ENCODE measurements around the gene BMP7.

The BMP7 gene

DNA sequence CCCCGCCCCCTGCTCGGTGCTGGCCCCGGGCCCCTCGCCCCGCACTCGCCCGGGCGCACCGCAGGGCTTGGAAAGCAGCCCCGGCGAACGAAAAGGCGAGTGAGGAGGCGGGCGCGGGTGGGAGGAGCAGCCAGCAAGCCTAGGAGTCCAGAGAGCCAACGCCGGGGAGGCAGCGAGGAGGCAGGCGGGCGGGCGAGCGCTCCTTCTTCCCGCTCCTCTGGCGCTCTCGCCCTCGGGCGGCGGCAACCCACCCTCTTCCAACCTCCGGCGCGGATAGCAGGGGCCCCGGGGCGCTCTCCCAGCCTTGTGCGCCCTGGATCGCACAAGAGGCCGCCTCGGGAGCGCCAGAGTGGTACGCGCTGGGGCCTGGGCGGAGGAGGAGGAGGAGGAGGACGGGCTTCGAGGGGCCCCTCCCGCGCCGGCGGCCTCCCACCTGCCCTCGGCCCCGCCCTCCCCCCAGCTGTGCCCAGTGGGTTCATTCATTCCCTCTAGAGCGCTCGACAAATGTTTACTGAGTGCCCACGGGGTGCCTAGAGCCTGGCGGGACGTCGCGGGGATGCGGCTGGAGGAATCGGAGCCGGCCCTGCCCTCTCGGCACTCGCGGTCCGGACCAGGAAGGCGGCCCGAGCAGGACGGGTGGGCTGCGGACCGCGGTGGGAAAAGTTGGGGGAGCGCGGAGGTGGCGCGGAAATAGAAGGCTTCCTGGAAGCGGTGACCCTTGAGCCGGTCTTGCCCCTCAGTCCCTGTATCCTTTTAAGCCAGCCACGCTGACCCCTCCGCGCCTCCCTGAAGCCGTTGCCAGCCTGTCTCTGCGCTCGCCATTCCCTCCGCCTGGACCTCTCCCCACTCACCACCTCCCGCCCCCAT is at the start of gene BMP7:
Gene BMP7, minus strand, starts transcription at position 351 of the 867 bp plus-strand sequence. CDS start 519 bp downstream, outside the sequence.
- DNase-seq, result peak; percentile 73

- DNase-seq, result peak; percentile 2
These were observed 49.6 kb upstream of the BMP7 start for GRCh38 chr20:57315976-57316480.

DNA sequence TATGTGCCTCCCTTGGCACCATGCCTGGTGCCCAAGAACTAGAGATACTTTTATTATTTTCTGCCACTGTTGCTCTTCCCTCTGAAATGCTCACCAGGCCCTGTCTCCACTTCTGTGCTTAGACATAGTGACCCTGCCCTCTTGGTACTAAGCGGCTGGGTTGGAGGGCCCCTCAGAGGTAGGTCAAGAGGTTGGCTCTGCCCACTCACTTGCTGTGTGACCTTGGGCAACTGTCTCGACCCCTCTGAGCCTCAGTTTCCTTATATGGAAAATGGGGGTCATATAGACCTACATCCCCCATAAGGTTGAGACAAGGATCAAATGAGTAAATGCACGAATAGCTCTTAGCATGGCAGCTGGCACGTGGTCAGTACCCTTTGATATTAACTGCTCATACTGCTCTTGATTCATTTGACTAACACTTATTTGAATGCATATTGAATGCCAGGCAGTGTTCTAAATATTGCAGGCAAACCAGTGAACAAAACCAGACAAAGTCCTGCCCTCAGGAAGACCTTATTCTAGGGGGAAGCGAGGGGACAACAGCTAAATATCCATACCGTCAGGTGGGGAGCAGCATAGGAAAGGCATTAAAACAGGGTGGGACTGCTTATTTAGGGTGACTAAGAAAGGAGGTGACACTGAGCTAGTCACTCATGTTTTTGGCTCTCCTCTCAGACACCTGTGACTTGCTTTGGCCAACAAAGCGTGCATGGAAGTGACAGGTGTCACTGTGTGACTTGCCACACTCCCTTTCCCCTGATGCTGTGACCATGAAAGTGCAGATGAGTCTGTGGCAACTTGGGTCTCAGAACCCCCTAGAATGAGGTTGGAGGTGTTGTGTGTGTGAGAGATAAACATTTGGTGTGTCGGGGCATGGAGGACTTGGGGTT is 48.9 kb upstream of the BMP7 start:
- peak; percentile 12 for DNase-seq

GRCh38 chr20:57313951-57314350 is 47.5 kb upstream of the BMP7 start:
- DNase-seq, result no peak

GRCh38 chr20:57313230-57313629 is 46.8 kb upstream of the BMP7 start:
- DNase-seq, result peak; percentile 13

GRCh38 chr20:57312138-57312537 is 45.7 kb upstream of the BMP7 start:
- DNase-seq, result no peak

- peak; percentile 1 for DNase-seq
These were observed 44.5 kb upstream of the BMP7 start for GRCh38 chr20:57310821-57311514.

DNA sequence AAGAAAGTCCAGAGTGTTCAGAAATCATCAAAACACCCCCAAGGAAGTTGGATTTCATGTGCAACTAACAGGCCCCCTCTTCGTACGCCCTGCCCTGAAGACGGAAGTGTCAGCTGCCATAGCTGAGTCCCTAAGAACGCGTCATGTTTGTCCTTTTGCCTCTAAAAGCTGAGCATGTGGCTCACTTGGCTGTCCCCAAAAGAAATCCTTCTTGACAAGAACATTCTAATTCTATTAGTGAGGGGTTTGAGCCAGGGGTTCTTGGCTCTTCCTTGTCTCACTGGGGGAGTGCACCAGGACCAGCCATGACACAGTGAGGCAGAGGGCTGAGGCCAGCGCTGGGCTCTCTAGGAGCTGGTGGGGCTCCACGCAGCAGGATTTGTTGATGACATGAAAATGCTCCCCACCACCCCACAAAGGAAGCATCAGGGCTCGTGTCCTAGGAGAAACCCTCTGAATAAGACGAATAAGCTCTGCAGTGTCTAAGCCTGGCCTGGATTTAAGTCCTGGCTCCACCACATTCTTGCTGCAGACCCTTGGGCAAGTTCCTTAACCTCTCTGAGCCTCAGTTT is 43.2 kb upstream of the BMP7 start:
- DNase-seq, result no peak

DNA sequence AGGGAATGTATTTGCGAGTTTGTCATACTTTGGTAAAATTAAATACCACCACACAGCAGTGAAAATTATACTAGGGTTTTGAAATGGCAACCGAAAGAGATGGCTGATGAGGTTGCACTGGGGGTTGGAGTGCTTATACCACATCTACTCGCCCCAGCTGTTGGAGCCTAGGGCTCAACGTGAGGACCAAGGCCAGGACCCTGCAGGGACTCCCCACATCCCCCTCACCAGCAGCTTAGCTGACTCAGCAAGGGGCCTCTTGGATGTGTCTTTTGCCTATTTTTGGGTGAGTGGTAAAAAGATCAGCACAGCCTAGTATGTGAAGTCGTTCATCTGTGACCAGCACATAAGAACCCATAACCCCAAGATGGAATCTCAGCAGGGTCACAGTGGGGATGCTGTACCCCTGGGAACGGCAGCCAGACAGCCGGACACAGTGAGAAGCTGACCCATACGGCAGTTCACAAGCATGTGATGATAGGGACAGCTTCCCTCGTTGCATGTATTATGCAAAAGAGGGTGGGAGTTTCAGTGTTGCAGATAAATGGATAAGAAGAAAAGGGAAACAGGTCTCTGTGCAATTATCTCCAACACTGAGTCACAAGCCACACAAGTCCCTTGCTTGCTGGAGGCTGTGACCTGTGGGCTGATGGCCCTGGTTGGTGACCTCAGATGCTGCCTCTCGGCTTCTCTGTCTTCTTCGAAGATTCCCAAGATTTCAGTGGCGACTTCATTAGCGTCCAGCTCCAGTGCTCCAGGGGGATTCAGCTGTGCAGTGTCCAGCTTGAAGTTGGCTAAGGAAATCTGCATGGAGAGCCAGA is 42.2 kb upstream of the BMP7 start:
- DNase-seq, result no peak

GRCh38 chr20:57306747-57307146 is 40.3 kb upstream of the BMP7 start:
- DNase-seq, result no peak

DNA sequence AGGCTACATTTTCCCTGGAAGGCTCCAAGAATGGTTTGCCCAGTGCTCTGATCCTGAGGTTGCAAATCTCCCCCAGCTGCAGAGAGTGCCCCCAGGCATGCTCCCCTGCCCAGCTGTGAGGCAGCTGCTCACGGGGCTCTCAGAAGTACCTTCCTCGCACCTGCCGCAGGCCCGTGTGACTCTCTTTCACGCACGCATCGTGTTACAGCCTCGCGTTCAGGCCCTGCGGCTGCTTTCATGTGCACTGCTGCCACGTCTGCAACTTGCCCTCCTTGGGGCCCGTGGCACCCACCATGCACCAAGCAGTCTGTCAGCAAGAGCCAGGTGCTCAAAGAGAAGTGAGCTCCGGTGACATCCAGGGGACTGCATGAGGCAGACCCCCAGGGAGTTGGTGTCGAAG is 34.6 kb upstream of the BMP7 start:
- no peak for DNase-seq

DNA sequence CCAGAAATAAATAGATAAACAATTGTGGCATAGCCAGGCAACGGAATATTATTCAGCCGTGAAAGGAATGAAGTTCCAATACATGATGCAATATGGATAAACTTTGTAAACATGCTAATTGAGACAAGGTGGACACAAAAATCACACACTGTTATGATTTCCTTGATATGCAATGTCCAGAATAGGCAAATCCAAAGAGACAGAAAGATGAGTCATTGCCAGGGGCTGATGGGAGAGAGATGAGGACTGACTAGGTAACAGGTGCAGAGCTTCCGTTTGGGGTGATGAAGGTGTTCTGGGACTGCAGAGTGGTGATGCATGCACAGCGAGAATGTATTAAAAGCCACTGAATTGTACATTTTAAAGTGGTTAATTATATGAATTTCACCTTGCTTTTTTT is 32.0 kb upstream of the BMP7 start:
- no peak for DNase-seq

- no peak for DNase-seq
These were observed 28.1 kb upstream of the BMP7 start for GRCh38 chr20:57294550-57294949.

- DNase-seq, result no peak
These were observed 27.6 kb upstream of the BMP7 start for GRCh38 chr20:57293995-57294394.

DNA sequence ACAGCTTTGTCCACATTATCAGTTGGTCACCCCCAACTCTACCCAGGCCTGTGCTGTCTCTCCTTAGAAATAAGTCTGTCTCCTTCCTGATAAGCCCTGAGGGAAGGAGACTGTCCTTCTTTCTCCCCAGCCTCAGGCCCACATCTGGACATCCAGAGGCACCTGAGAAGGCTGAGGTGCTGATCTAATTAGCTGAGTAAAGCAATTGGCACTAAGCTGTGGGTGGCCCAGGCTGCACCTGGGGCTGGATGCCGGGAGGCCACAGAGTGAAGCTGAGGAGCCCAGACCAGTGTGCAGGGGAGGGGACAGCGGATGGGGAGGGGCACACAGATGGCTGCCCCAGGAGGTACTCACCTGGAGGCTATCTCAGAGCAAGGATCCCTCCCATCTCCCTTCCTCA is 26.2 kb upstream of the BMP7 start:
- no peak for DNase-seq

GRCh38 chr20:57291694-57292093 is 25.3 kb upstream of the BMP7 start:
- no peak for DNase-seq

DNA sequence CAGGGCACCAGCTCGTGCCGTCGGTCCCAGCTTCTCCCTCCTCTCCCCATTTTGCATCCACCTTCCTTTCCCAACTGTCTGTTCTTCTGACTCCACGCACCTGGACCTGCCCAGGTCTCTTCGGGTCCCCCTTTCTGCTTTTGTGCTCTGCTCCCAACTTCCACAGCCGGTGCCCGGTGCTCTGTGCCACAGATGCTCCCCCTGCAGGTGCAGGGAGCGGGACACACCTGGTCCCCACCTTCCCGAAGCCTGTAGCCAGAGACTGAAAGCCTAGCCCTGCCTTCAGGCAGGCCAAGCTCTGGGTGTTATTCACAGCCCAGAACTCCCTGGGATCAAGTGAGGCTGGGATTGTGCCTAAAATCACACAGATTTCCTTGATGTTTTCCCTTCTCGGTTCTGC is 24.6 kb upstream of the BMP7 start:
- no peak for DNase-seq

- DNase-seq, result no peak
These were observed 23.7 kb upstream of the BMP7 start for GRCh38 chr20:57290178-57290484.

DNA sequence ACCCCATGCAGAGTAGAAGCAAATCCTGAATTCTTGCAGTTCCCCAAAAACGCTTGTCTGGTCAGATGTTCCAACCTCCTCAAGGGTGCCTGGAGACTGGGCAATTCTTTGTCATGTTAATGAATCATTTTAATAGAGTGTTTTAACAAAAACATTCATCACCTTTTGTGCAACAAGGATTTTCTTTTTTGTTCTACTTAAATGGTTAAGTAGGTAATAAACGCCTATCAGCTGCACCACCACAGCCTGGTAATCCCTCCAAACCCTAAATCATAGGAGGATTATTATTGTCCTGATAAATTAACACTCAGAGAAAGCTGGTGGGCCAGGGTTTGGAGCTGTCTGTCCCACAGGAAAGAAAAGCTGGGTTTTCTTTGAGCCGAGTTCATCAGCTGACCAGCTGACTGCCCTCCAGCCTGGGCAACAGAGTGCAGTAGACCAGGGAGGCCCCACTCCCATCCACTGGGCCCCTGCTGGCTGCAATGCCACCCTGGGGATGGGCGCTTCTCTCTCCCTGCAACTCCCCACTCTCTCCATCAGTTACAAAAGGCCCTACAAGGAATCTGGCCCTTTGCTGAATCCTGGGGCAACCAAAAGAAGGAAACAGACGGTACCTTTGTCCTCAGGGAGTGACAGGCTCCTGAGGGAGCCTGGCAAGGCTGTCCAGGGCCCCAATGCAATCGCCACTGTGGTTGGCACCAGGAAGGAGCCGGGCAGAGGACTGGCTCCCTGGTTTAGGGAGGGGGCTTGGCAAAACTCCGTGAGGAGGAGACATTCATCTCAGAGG is 23.1 kb upstream of the BMP7 start:
- DNase-seq, result no peak

DNA sequence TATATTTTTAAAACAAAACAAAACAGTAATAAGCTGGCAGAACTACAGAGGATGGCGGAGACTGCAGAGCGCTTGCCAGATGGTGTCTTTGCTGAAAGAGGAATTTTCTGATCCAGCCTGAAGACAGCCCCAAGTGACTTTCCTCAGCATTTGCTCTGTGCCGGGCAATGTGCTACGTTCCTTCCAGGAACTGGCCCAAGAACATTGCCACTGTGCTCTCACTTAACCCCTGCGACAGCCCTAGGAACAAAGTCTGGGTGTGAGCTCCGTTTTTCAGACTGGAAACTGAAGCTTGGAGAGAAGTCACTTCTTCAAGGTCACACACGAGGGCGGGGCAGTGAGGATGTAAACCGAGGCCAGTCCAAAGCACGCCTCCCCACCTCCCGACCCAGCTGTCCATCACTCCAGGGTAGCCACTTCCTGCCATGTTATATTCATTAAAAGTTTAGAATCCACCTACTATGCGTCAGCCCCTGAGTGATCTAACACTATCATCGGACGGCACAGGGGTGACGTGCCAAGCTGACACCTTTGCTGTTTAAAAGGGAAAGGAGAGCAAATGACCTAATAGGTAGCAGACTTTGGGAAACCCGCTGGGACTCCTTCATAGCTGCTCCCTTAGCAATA is 22.3 kb upstream of the BMP7 start:
- DNase-seq, result no peak

- no peak for DNase-seq
These were observed 21.5 kb upstream of the BMP7 start for GRCh38 chr20:57287901-57288300.
